ENCODE measurements around the gene SERPINA3. TPM values are rescaled to one million over a fixed set of nuclear protein-coding genes. Genes with fewer than 3 reads are reported as not detected.

Gene SERPINA3
- polyA plus RNA-seq, 1 donor (not counting 4 experiments of a cell fraction or from before 2014, with no cell fraction given) = 0.50 TPM

GRCh38 chr14:94578712-94579111 lies 33.5 kb upstream of the SERPINA3 start:
- FAIRE-seq = no peak

GRCh38 chr14:94581127-94581999 lies 30.8 kb upstream of the SERPINA3 start, which contains the start of gene SERPINA5:
TSS of gene SERPINA5 (plus strand) at chr14:94581426. CDS start at chr14:94587363, 5,937 bp downstream.
- Histone ChIP-seq H3K4me2 (ENCODE audit: control insufficient read depth, extremely low read depth, insufficient read depth, low read depth, low read length) (no peak within 1 kb of the TSS), H3K4me3 (ENCODE audit: control insufficient read depth in 2 of 3, extremely low read depth in 1 of 3, insufficient read depth in 2 of 3, low read depth in 1 of 3, low read length in 3 of 3) (no peak within 1 kb of the TSS), H3K4me1 (ENCODE audit: control insufficient read depth, extremely low read depth, insufficient read depth, low read length) (no peaks in the 10 kb centered on the region), H3K79me2 (ENCODE audit: control insufficient read depth, insufficient read depth, low read length) (no peaks in the 10 kb centered on the region), H3K36me3 (ENCODE audit: control insufficient read depth in 2 of 2, extremely low read depth in 1 of 2, insufficient read depth in 2 of 2, low read length in 2 of 2) (no peaks in the 10 kb centered on the region), H4K20me1 (ENCODE audit: control insufficient read depth, extremely low read depth, insufficient read depth, low read length) (no peaks in the 10 kb centered on the region), H2AFZ (ENCODE audit: control insufficient read depth, low read length) (no peak within 1 kb of the TSS), H3K9ac (ENCODE audit: control insufficient read depth, extremely low read depth, insufficient read depth, low read length) (no peak within 1 kb of the TSS), H3K27ac (ENCODE audit: control insufficient read depth, insufficient read depth, low read length) (no peak within 1 kb of the TSS), H3K9me1 (ENCODE audit: control insufficient read depth, extremely low read depth, insufficient read depth, low read length) (no peaks in the 10 kb centered on the region), H3K27me3 (ENCODE audit: control insufficient read depth, extremely low read depth, insufficient read depth, low read length) (peaks cover 5% of the 10 kb centered on the region), H3K9me3 (ENCODE audit: control insufficient read depth, low read depth, low read length) (no peaks in the 10 kb centered on the region)
- dilution Hi-C loops (cut with MboI; ENCODE audit: extremely low pct_ligation_motif_present, low sequenced_read_pairs) = no loop called here
- no peak for DNase-seq (ENCODE audit: low read depth, low spot score)
- TF ChIP-seq CTCF (optimal IDR thresholded peaks at IDR 0.05 in 1 of 3, IDR thresholded peaks at IDR 0.05 in 1 of 3, conservative IDR thresholded peaks at IDR 0.05 in 1 of 3; ENCODE audit: extremely low read depth in 1 of 3, insufficient read depth in 2 of 3, low read length in 3 of 3) (no peak), EZH2 (IDR thresholded peaks at IDR 0.05; ENCODE audit: low read length) (no peak)
- no peak for FAIRE-seq

More at GRCh38 chr14:94578712-94579111, 33.5 kb upstream of the SERPINA3 start:
- H3K4me3 ChIP-seq (ENCODE audit: control insufficient read depth in 2 of 3, extremely low read depth in 1 of 3, insufficient read depth in 2 of 3, low read depth in 1 of 3, low read length in 3 of 3) = no peak overlapping the region
- no peaks in the 10 kb centered on the region for H3K36me3 ChIP-seq (ENCODE audit: control insufficient read depth in 2 of 2, extremely low read depth in 1 of 2, insufficient read depth in 2 of 2, low read length in 2 of 2)
- no peak overlapping the region for H3K27ac ChIP-seq (ENCODE audit: control insufficient read depth, insufficient read depth, low read length)
- H3K27me3 ChIP-seq (ENCODE audit: control insufficient read depth, extremely low read depth, insufficient read depth, low read length) = no peaks in the 10 kb centered on the region
- H4K20me1 ChIP-seq (ENCODE audit: control insufficient read depth, extremely low read depth, insufficient read depth, low read length) = no peaks in the 10 kb centered on the region
- no peaks in the 10 kb centered on the region for H3K79me2 ChIP-seq (ENCODE audit: control insufficient read depth, insufficient read depth, low read length)
- no peaks in the 10 kb centered on the region for H3K9me1 ChIP-seq (ENCODE audit: control insufficient read depth, extremely low read depth, insufficient read depth, low read length)
- H2AFZ ChIP-seq (ENCODE audit: control insufficient read depth, low read length) = no peak overlapping the region
- dilution Hi-C loops (cut with MboI; ENCODE audit: extremely low pct_ligation_motif_present, low sequenced_read_pairs) = no loop called here
- no peak for DNase-seq (ENCODE audit: low read depth, low spot score)
- H3K9me3 ChIP-seq (ENCODE audit: control insufficient read depth, low read depth, low read length) = no peaks in the 10 kb centered on the region
- no peak overlapping the region for H3K9ac ChIP-seq (ENCODE audit: control insufficient read depth, extremely low read depth, insufficient read depth, low read length)
- TF ChIP-seq EZH2 (IDR thresholded peaks at IDR 0.05; ENCODE audit: low read length) (no peak), CTCF (optimal IDR thresholded peaks at IDR 0.05 in 1 of 3, IDR thresholded peaks at IDR 0.05 in 1 of 3, conservative IDR thresholded peaks at IDR 0.05 in 1 of 3; ENCODE audit: extremely low read depth in 1 of 3, insufficient read depth in 2 of 3, low read length in 3 of 3) (no peak)
- H3K4me2 ChIP-seq (ENCODE audit: control insufficient read depth, extremely low read depth, insufficient read depth, low read depth, low read length) = no peak overlapping the region
- H3K4me1 ChIP-seq (ENCODE audit: control insufficient read depth, extremely low read depth, insufficient read depth, low read length) = no peaks in the 10 kb centered on the region
